Caco-2 (cell line): ENCODE measurements around the gene ZNF879. TPM values are rescaled to one million over a fixed set of nuclear protein-coding genes. Genes with fewer than 3 reads are reported as not detected.

Experiments
- BruUV-seq: library from RNA; stranded (reverse); fragments of 400-500 nt; replicated peaks from 2 replicates; lab custom pipeline; 2021; lab: Mats Ljungman, UMichigan
- CTCF ChIA-PET: fragments of 300-600 bp; sonication (Branson Sonifier 250); formaldehyde crosslinking; loops from one replicate; lab custom pipeline; 2022; ENCODE audit warnings: antibody characterized with exemption; lab: Charles Lee
- POLR2A ChIA-PET: fragments of 300-600 bp; sonication (Branson Sonifier 250); formaldehyde crosslinking; loops from one replicate; lab custom pipeline; 2022; ENCODE audit warnings: antibody characterized with exemption; lab: Charles Lee
- DNase-seq, 2 experiments: peaks; one replicate each; pipeline versions ENCODE4 v3.0.0 to v3.0.0-alpha.2; 2020 to 2022
- H3K27me3 ChIP-seq: replicated peaks from 2 replicates; pipeline ENCODE4 v1.6.0; 2011; ENCODE audit warnings: low read length; ENCODE audit not compliant: control insufficient read depth, insufficient read depth
- H3K36me3 ChIP-seq: 2 replicates; pipeline ENCODE4 v1.5.1; 2011; ENCODE audit warnings: low read length; ENCODE audit not compliant: control insufficient read depth, insufficient read depth
- H3K4me1 ChIP-seq: fragments of 250-450 bp; sonication (Bioruptor Pico); 2 replicates; pipeline ENCODE4 v1.5.1; 2020; ENCODE audit warnings: mild to moderate bottlenecking
- H3K4me3 ChIP-seq: 2 replicates; pipeline ENCODE4 v1.5.1; 2011; ENCODE audit warnings: low read depth, mild to moderate bottlenecking, control low read depth, low read length
- H3K9me3 ChIP-seq: fragments of 250-450 bp; sonication (Bioruptor Pico); 2 replicates; pipeline ENCODE4 v1.5.1; 2020; ENCODE audit warnings: mild to moderate bottlenecking, moderate library complexity
- H3K27ac Mint-ChIP-seq: one replicate; pipeline ENCODE4 v1.8.0; 2022; ENCODE audit warnings: mixed read lengths; ENCODE audit not compliant: unreplicated experiment
- H3K27me3 Mint-ChIP-seq: one replicate; pipeline ENCODE4 v1.8.0; 2022; ENCODE audit warnings: mixed read lengths; ENCODE audit not compliant: insufficient read depth, unreplicated experiment
- H3K36me3 Mint-ChIP-seq: one replicate; pipeline ENCODE4 v1.8.0; 2022; ENCODE audit warnings: mild to moderate bottlenecking, mixed read lengths; ENCODE audit not compliant: insufficient read depth, unreplicated experiment
- H3K4me1 Mint-ChIP-seq: one replicate; pipeline ENCODE4 v1.8.0; 2022; ENCODE audit warnings: low read depth, mixed read lengths; ENCODE audit not compliant: unreplicated experiment
- H3K4me3 Mint-ChIP-seq: one replicate; pipeline ENCODE4 v1.8.0; 2022; ENCODE audit warnings: mild to moderate bottlenecking, moderate library complexity, mixed read lengths; ENCODE audit not compliant: unreplicated experiment
- H3K9me3 Mint-ChIP-seq: one replicate; pipeline ENCODE4 v1.8.0; 2022; ENCODE audit warnings: mixed read lengths; ENCODE audit not compliant: unreplicated experiment
- intact Hi-C: fragments of 100-400 bp; cut with micrococcal nuclease; formaldehyde crosslinking; loops from one replicate; pipeline ENCODE4 v1.10.0; 2022; ENCODE audit not compliant: unreplicated experiment
- total RNA-seq: library from RNA; stranded (reverse); gene quantifications from 2 replicates; pipeline ENCODE4 v1.2.3, GENCODE V29; 2022
- TF ChIP-seq, protein P1 (sequence below), 2 experiments: fragments of 200-600 bp in 1 of 2; IDR thresholded peaks; 1 replicate in 1 of 2; 2 replicates in 1 of 2; pipeline versions ENCODE4 v1.5.1 to v1.8.0; 2011 to 2022; ENCODE audit warnings: antibody characterized with exemption in 1 of 2, control low read depth in 1 of 2, inconsistent platforms in 1 of 2, low read depth in 1 of 2, low read length in 1 of 2, mild to moderate bottlenecking in 1 of 2, moderate library complexity in 1 of 2; ENCODE audit not compliant: insufficient read depth in 1 of 2, severe bottlenecking in 1 of 2, unreplicated experiment in 1 of 2

The ZNF879 gene
- total RNA-seq, 1 experiment from 2014 or later, result 3.0 TPM

DNA sequence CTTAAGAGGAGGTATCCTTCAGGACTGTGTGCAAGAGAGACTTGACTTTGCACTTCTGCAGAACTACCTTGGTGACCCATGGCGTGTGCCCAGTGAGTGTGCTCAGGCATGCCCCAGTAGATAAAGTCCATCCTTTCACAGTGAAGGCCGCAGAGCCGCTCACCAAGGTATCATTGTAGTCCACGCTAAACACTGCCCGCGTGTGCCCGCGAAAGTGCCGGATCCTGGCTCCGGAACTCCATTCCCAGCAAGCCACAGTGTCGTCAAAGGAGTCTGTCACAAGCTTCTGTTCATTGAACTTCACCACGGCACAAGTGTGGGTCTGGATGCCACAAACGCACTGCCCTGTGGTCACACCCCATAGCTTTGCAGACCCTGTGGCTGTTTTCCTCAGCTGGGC, 25.2 kb upstream of the ZNF879 start:
- H3K27ac Mint-ChIP-seq, result no peak overlapping the region
- H3K4me3 Mint-ChIP-seq, result no peak overlapping the region
- TF ChIP-seq, protein P1, sequence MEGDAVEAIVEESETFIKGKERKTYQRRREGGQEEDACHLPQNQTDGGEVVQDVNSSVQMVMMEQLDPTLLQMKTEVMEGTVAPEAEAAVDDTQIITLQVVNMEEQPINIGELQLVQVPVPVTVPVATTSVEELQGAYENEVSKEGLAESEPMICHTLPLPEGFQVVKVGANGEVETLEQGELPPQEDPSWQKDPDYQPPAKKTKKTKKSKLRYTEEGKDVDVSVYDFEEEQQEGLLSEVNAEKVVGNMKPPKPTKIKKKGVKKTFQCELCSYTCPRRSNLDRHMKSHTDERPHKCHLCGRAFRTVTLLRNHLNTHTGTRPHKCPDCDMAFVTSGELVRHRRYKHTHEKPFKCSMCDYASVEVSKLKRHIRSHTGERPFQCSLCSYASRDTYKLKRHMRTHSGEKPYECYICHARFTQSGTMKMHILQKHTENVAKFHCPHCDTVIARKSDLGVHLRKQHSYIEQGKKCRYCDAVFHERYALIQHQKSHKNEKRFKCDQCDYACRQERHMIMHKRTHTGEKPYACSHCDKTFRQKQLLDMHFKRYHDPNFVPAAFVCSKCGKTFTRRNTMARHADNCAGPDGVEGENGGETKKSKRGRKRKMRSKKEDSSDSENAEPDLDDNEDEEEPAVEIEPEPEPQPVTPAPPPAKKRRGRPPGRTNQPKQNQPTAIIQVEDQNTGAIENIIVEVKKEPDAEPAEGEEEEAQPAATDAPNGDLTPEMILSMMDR (IDR thresholded peaks at IDR 0.05; ENCODE audit: insufficient read depth in 1 of 2, low read depth in 1 of 2, low read length in 1 of 2, severe bottlenecking in 1 of 2, unreplicated experiment in 1 of 2), result no peak
- no peaks in the 10 kb centered on the region for H3K36me3 Mint-ChIP-seq
- no TSS peak for BruUV-seq
- no peak for DNase-seq
- Histone ChIP-seq H3K27me3 (no peaks in the 10 kb centered on the region), H3K4me1 (no peaks in the 10 kb centered on the region), H3K4me3 (no peak overlapping the region), H3K9me3 (peaks cover 6% of the 10 kb centered on the region), H3K36me3 (no peaks in the 10 kb centered on the region)
- no peaks in the 10 kb centered on the region for H3K4me1 Mint-ChIP-seq
- peaks cover 40% of the 10 kb centered on the region for H3K9me3 Mint-ChIP-seq
- H3K27me3 Mint-ChIP-seq, result no peaks in the 10 kb centered on the region
- ChIA-PET CTCF (no interaction called here), POLR2A (no interaction called here)
- intact Hi-C loops, result no loop called here

- intact Hi-C loops, result no loop called here
Measured at GRCh38 chr5:179006564-179006963, 17.0 kb upstream of the ZNF879 start.

DNA sequence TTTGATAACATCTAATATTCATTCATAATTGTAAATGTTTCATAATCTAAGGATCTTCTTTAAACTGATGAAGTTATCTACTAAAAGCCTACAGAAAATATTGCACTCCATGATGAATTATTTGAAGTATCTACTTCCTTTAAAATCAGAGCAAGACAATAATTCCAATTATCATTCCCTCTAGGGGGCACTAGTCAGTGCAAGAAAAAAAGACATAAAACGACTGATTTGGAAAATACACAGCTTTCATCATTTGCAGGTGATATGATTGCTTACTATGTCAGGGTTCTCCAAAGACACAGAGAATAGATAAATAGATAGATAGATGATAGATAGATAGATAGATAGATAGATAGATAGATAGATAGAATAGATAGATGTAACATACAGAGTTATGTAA, 14.9 kb upstream of the ZNF879 start:
- no peaks in the 10 kb centered on the region for H3K27me3 ChIP-seq
- Mint-ChIP-seq H3K27me3 (no peaks in the 10 kb centered on the region), H3K4me3 (no peak overlapping the region), H3K4me1 (no peaks in the 10 kb centered on the region), H3K36me3 (no peaks in the 10 kb centered on the region), H3K27ac (no peak overlapping the region), H3K9me3 (peaks cover 55% of the 10 kb centered on the region)
- H3K9me3 ChIP-seq, result peaks cover 18% of the 10 kb centered on the region
- intact Hi-C loops, result no loop called here
- H3K4me3 ChIP-seq, result no peak overlapping the region
- BruUV-seq, result no TSS peak
- CTCF ChIA-PET, result no interaction called here
- TF ChIP-seq, protein P1 (IDR thresholded peaks at IDR 0.05; ENCODE audit: insufficient read depth in 1 of 2, low read depth in 1 of 2, low read length in 1 of 2, severe bottlenecking in 1 of 2, unreplicated experiment in 1 of 2), result no peak
- POLR2A ChIA-PET, result no interaction called here
- H3K36me3 ChIP-seq, result no peaks in the 10 kb centered on the region
- no peaks in the 10 kb centered on the region for H3K4me1 ChIP-seq
- no peak for DNase-seq

More at GRCh38 chr5:179006564-179006963, 17.0 kb upstream of the ZNF879 start:
- ChIA-PET POLR2A (no interaction called here), CTCF (no interaction called here)
- Histone ChIP-seq H3K9me3 (peaks cover 20% of the 10 kb centered on the region), H3K4me1 (no peaks in the 10 kb centered on the region), H3K4me3 (no peak overlapping the region), H3K36me3 (no peaks in the 10 kb centered on the region), H3K27me3 (no peaks in the 10 kb centered on the region)
- Mint-ChIP-seq H3K4me3 (no peak overlapping the region), H3K36me3 (no peaks in the 10 kb centered on the region), H3K4me1 (no peaks in the 10 kb centered on the region), H3K9me3 (peaks cover 59% of the 10 kb centered on the region), H3K27me3 (no peaks in the 10 kb centered on the region), H3K27ac (no peak overlapping the region)
- no TSS peak for BruUV-seq
- TF ChIP-seq, protein P1 (IDR thresholded peaks at IDR 0.05; ENCODE audit: insufficient read depth in 1 of 2, low read depth in 1 of 2, low read length in 1 of 2, severe bottlenecking in 1 of 2, unreplicated experiment in 1 of 2), result no peak
- DNase-seq, result no peak
